Fibroblast of lung (primary cell): Measurements from ENCODE around the gene MS4A4E.

Experiments
- CTCF ChIP-seq, 2 donors: IDR thresholded peaks in 1 of 2; conservative IDR thresholded peaks in 1 of 2; 1 replicate in 1 of 2; 2 replicates in 1 of 2; pipeline ENCODE4 v1.5.1; 2011 to 2012; ENCODE audit warnings: low read length in 2 of 2, control low read depth in 1 of 2, inconsistent platforms in 1 of 2, low read depth in 1 of 2, mild to moderate bottlenecking in 1 of 2
- EZH2 ChIP-seq: IDR thresholded peaks from 2 replicates; pipeline ENCODE4 v1.5.1; 2012; ENCODE audit warnings: low read length, control low read depth, mild to moderate bottlenecking; ENCODE audit errors: missing control alignments

GRCh38 chr11:60182541-60183330 lies 60.2 kb downstream of the MS4A4E start, which contains the start of gene MS4A6A:
- TF ChIP-seq CTCF (conservative IDR thresholded peaks at IDR 0.05 in 1 of 2, IDR thresholded peaks at IDR 0.05 in 1 of 2; ENCODE audit: low read depth in 1 of 2, low read length in 2 of 2) (no peak), EZH2 (no peak)
